A549 (cell line): ENCODE results near the gene SSU72. TPM values are rescaled to one million over a fixed set of nuclear protein-coding genes. Genes with fewer than 3 reads are reported as not detected.
A peak's percentile ranks its signal among the peaks of the same experiment; 100 is the strongest.
"Not testable (repeated sequence)": the region's sequence is repeated elsewhere in the genome, so short reads cannot be mapped to it uniquely, and the experiment has no call there.

Source experiments
- ATAC-seq, 2 experiments: fragments of 200-7000 bp in 1 of 2; fragments of >200 bp in 1 of 2; cut with Nextera tagmentation in 1 of 2; cut with Tn5 transposase in 1 of 2; 3 replicates each; pipeline versions ENCODE4 v1.8.0 to v1.9.1; 2018 to 2020; ENCODE audit warnings: mild to moderate bottlenecking in 1 of 2, moderate library complexity in 1 of 2
- CTCF ChIA-PET: fragments of 300-600 bp; sonication (Branson Sonifier 250); formaldehyde crosslinking; extraction: SDS; loops from one replicate; lab custom pipeline; 2021; ENCODE audit warnings: antibody characterized with exemption, inconsistent platforms; lab: Yijun Ruan, JAX
- POLR2A ChIA-PET: fragments of 350-600 bp; formaldehyde crosslinking; extraction: SDS; loops from one replicate; lab custom pipeline; 2021; ENCODE audit warnings: antibody characterized with exemption, inconsistent platforms; lab: Yijun Ruan, JAX
- DNase-seq, 2 experiments: peaks; one replicate each; pipeline versions ENCODE4 v3.0.0 to v3.0.0-alpha.2; 2011 to 2016; ENCODE audit warnings: low read depth in 1 of 2, low spot score in 1 of 2
- FAIRE-seq: peaks from 2 replicates; lab custom pipeline; 2011; peaks lifted over from hg19 to GRCh38; lab: Jason Lieb, UNC
- H3K27ac ChIP-seq, 2 experiments: fragments of >200 bp; sonication (Bioruptor Twin); formaldehyde crosslinking; 3 replicates each; pipeline ENCODE4 v1.5.1; 2016 to 2017
- H3K4me1 ChIP-seq: fragments of >200 bp; sonication (Bioruptor Twin); formaldehyde crosslinking; 3 replicates; pipeline ENCODE4 v1.6.1; 2016
- H3K4me2 ChIP-seq: fragments of >200 bp; sonication (Bioruptor Twin); formaldehyde crosslinking; 3 replicates; pipeline ENCODE4 v1.6.1; 2016
- H3K4me3 ChIP-seq: fragments of >200 bp; sonication (Bioruptor Twin); formaldehyde crosslinking; 3 replicates; pipeline ENCODE4 v1.5.1; 2016
- H3K9me3 ChIP-seq: fragments of >200 bp; sonication (Bioruptor Twin); formaldehyde crosslinking; 3 replicates; pipeline ENCODE4 v1.6.1; 2016
- CBX8 ChIP-seq: fragments of 200-600 bp; sonication (generic); IDR thresholded peaks from 2 replicates; pipeline ENCODE4 v1.6.1; 2016
- CHD4 ChIP-seq: fragments of 200-600 bp; sonication (generic); IDR thresholded peaks from 2 replicates; pipeline ENCODE4 v1.6.1; 2016; ENCODE audit warnings: antibody characterized with exemption, mild to moderate bottlenecking, borderline replicate concordance
- HDAC2 ChIP-seq: fragments of 200-600 bp; sonication (generic); IDR thresholded peaks from 2 replicates; pipeline ENCODE4 v1.6.1; 2016
- HOXA7 ChIP-seq: fragments of 250-450 bp; sonication (Bioruptor Pico); IDR thresholded peaks from 2 replicates; pipeline ENCODE4 v1.5.0; 2020; ENCODE audit warnings: mild to moderate bottlenecking, moderate library complexity
- JUN ChIP-seq, 2 experiments: fragments of >200 bp; sonication (Bioruptor Twin); formaldehyde crosslinking; IDR thresholded peaks; 2 replicates in 1 of 2; 3 replicates in 1 of 2; pipeline ENCODE4 v1.6.1; 2016 to 2017
- KDM1A ChIP-seq: fragments of 200-600 bp; sonication (generic); IDR thresholded peaks from 2 replicates; pipeline ENCODE4 v1.6.1; 2016; ENCODE audit warnings: low read depth, mild to moderate bottlenecking
- MAFK ChIP-seq: fragments of 450-650 bp; IDR thresholded peaks from 2 replicates; pipeline ENCODE4 v1.6.1; 2014; ENCODE audit not compliant: partially characterized antibody
- NPAS2 ChIP-seq: fragments of 250-450 bp; sonication (Bioruptor Pico); IDR thresholded peaks from 2 replicates; pipeline ENCODE4 v1.8.0; 2022; ENCODE audit warnings: mild to moderate bottlenecking, moderate library complexity, borderline replicate concordance
- NR3C1 ChIP-seq: fragments of >200 bp; sonication (Bioruptor Twin); formaldehyde crosslinking; IDR thresholded peaks from 3 replicates; pipeline ENCODE4 v1.6.1; 2017
- SMC3 ChIP-seq: fragments of >200 bp; sonication (Bioruptor Twin); formaldehyde crosslinking; IDR thresholded peaks from 3 replicates; pipeline ENCODE4 v1.6.1; 2018; ENCODE audit warnings: inconsistent platforms
- TFCP2L1 ChIP-seq: fragments of 250-450 bp; sonication (Bioruptor Pico); IDR thresholded peaks from 2 replicates; pipeline ENCODE4 v1.5.0; 2021; ENCODE audit warnings: mild to moderate bottlenecking
- ZFP36 ChIP-seq: fragments of 450-650 bp; IDR thresholded peaks from 2 replicates; pipeline ENCODE4 v1.6.1; 2014; ENCODE audit warnings: borderline replicate concordance; ENCODE audit not compliant: partially characterized antibody
- ZNF302 ChIP-seq: fragments of 250-450 bp; sonication (Bioruptor Pico); IDR thresholded peaks from 2 replicates; pipeline ENCODE4 v1.9.0; 2021; ENCODE audit warnings: inconsistent platforms, mild to moderate bottlenecking, moderate library complexity
- WGBS: methylation state at CpG from one replicate; pipeline ENCODE4 v1.1.6; 2017; ENCODE audit errors: missing lambda C conversion rate; 5-methylcytosine and 5-hydroxymethylcytosine counted together
- polyA plus RNA-seq, 4 experiments: library from polyadenylated mRNA; depleted of rRNA in 3 of 4; stranded (reverse); fragments of >200 nt; fragmentation: RNase III in 1 of 4; extraction: RNeasy Plus Mini Kit Qiagen cat#74134 plus additional on column Dnase treatment in 1 of 4; gene quantifications; 2 replicates in 3 of 4; 3 replicates in 1 of 4; pipeline ENCODE4 v1.2.3, GENCODE V29; 2011 to 2017
- TF ChIP-seq, protein P1 (sequence below): IDR thresholded peaks from 2 replicates; pipeline ENCODE4 v1.6.1; 2012; ENCODE audit warnings: low read depth, borderline replicate concordance
- TF ChIP-seq, protein P2 (sequence below): fragments of 250-450 bp; sonication (Bioruptor Pico); IDR thresholded peaks from 2 replicates; pipeline ENCODE4 v1.5.0; 2021; ENCODE audit warnings: mild to moderate bottlenecking, moderate library complexity, borderline replicate concordance
- TF ChIP-seq, protein P3 (sequence below): IDR thresholded peaks from 2 replicates; pipeline ENCODE4 v1.6.1; 2012
- TF ChIP-seq, protein P4 (sequence below): IDR thresholded peaks from 2 replicates; pipeline ENCODE4 v1.6.1; 2012

The SSU72 gene
- polyA plus RNA-seq, 2 of the 4 experiments (the other 2 are of a cell fraction), result 75.3 to 101 TPM

DNA sequence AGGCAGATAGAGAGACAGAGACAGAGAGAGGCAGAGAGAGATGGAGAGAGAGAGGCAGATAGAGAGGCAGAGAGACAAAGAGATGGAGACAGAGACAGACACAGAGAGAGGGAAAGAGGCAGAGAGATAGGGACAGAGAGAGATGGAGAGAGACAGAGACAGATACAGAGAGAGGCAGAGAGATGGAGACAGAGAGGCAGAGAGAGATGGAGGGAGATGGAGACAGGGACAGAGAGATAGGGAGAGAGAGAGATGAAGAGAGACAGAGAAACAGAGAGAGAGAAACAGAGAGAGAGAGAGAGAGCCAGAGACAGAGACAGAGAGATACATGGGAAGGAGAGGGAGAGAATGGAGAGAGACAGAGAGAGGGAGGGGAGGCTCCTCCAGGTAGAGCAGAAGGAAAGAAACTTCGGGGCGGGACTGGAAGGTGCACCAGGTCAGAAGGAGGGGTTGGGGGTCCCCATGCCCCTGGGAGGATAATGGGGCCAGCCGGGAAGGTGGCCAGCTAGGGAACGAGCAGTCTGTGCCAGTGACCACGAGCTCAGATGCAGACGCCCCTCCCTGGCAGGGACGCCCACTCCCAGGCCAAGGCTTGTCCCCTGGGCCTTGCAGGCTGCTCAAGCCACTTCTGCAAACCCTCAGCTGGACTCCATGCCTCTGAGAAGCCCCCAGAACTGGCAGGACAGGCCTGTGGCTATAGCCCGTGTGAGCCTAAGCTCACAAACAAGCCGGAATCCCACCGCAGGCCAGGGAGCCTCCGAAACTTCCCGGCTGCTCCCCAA, 22.0 kb upstream of the SSU72 start:
- TF ChIP-seq, protein P1, sequence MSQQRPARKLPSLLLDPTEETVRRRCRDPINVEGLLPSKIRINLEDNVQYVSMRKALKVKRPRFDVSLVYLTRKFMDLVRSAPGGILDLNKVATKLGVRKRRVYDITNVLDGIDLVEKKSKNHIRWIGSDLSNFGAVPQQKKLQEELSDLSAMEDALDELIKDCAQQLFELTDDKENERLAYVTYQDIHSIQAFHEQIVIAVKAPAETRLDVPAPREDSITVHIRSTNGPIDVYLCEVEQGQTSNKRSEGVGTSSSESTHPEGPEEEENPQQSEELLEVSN, result no peak
- TF ChIP-seq, protein P2, sequence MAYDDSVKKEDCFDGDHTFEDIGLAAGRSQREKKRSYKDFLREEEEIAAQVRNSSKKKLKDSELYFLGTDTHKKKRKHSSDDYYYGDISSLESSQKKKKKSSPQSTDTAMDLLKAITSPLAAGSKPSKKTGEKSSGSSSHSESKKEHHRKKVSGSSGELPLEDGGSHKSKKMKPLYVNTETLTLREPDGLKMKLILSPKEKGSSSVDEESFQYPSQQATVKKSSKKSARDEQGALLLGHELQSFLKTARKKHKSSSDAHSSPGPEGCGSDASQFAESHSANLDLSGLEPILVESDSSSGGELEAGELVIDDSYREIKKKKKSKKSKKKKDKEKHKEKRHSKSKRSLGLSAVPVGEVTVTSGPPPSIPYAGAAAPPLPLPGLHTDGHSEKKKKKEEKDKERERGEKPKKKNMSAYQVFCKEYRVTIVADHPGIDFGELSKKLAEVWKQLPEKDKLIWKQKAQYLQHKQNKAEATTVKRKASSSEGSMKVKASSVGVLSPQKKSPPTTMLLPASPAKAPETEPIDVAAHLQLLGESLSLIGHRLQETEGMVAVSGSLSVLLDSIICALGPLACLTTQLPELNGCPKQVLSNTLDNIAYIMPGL, result no peak
- no peak for TF ChIP-seq CBX8
- no peak for TF ChIP-seq ZFP36
- TF ChIP-seq ZNF302 (CRISPR knock-in tag), result no peak
- TF ChIP-seq MAFK, result no peak
- Histone ChIP-seq H3K4me1 (peaks cover 11% of the 10 kb centered on the region), H3K4me2 (no peak overlapping the region), H3K27ac (no peak overlapping the region), H3K4me3 (no peak overlapping the region), H3K9me3 (no peaks in the 10 kb centered on the region)
- POLR2A ChIA-PET, result interaction anchor here (0.5 to 1.0 kb wide), 4 partner anchors 12 to 31 kb away, joined by 3 to 6 read pairs (median 4); no protein-coding TSS in a partner anchor
- DNase-seq (no peak), FAIRE-seq (no peak), ATAC-seq (peak in 1 of 2 experiments; percentile 32; a peak in 3 of 6 replicates)
- CTCF ChIA-PET, result interaction anchor here (0.9 to 1.6 kb wide), 5 partner anchors 8 to 18 kb away, joined by 3 to 9 read pairs (median 4); partner anchors contain the start of gene MIB2
- 48% methylated on average over 7 of the region's 12 CpGs for WGBS

DNA sequence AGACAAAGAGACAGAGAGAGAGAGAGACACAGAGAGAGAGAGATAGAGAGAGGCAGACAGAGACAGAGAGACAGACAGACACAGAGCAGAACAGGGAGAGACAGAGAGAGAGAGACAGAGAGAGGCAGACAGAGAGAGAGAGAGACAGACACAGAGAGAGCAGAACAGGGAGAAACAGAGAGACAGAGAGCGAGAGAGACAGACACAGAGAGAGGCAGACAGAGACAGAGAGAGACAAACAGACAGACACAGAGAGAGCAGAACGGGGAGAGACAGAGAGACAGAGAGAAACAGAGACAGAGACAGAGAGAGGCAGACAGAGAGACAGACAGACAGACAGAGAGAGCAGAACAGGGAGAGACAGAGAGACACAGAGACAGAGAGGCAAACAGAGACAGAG, 20.7 kb upstream of the SSU72 start:
- POLR2A ChIA-PET, H3K4me3 ChIP-seq, H3K27ac ChIP-seq, DNase-seq, CTCF ChIA-PET, FAIRE-seq, H3K9me3 ChIP-seq, ATAC-seq, H3K4me2 ChIP-seq: not testable (repeated sequence)
- H3K4me1 ChIP-seq, result peaks cover 11% of the 10 kb centered on the region
- 39% methylated on average over 2 of the region's 2 CpGs for WGBS

DNA sequence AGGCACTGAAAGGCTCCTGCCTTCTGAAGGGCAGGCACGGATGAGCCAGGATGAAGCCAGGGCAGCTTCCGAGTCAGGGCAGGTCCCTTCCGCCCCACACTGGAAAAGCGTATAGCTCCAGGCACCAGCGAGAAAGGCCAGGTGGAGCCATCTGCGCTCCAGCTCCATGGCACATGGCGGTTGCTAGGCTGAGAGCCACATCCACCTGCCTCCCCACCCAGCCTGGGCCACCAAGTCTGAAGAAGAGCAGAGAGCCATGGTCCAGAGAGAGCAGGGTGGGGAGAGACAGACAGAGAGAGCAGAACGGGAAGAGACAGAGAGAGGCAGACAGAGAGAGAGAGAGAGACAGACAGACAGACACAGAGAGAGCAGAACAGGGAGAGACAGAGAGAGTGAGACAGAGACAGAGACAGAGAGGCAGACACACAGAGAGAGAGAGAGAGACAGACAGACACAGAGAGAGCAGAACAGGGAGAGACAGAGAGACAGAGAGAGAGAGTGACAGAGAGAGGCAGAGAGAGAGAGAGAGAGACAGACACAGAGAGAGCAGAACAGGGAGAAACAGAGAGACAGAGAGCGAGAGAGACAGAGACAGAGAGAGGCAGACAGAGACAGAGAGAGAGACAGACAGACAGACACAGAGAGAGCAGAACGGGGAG, 20.1 kb upstream of the SSU72 start:
- ChIA-PET CTCF (no interaction called here), POLR2A (no interaction called here)
- DNase-seq (no peak), FAIRE-seq (no peak), ATAC-seq (peak; percentile 29 to 32)
- 76% methylated on average over 7 of the region's 10 CpGs for WGBS
- Histone ChIP-seq H3K4me2 (no peak overlapping the region), H3K27ac (no peak overlapping the region), H3K4me3 (no peak overlapping the region), H3K4me1 (peaks cover 11% of the 10 kb centered on the region), H3K9me3 (no peaks in the 10 kb centered on the region)
- TF ChIP-seq NR3C1 (no peak), HOXA7 (CRISPR knock-in tag) (no peak), ZFP36 (no peak), KDM1A (no peak), CHD4 (no peak), SMC3 (no peak), HDAC2 (no peak), NPAS2 (CRISPR knock-in tag) (no peak), TFCP2L1 (CRISPR knock-in tag) (no peak), JUN (IDR thresholded peaks at IDR 0.05) (no peak)
- TF ChIP-seq, protein P3, sequence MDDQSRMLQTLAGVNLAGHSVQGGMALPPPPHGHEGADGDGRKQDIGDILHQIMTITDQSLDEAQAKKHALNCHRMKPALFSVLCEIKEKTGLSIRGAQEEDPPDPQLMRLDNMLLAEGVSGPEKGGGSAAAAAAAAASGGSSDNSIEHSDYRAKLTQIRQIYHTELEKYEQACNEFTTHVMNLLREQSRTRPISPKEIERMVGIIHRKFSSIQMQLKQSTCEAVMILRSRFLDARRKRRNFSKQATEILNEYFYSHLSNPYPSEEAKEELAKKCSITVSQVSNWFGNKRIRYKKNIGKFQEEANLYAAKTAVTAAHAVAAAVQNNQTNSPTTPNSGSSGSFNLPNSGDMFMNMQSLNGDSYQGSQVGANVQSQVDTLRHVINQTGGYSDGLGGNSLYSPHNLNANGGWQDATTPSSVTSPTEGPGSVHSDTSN, result no peak
- TF ChIP-seq, protein P4, sequence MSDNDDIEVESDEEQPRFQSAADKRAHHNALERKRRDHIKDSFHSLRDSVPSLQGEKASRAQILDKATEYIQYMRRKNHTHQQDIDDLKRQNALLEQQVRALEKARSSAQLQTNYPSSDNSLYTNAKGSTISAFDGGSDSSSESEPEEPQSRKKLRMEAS, result no peak
